Parathyroid adenoma (tissue), 2 donors: Measurements from ENCODE around the gene ARL14EPL.

Source experiments
- H2AFZ ChIP-seq: fragments of 300-600 bp; sonication (generic); one replicate; pipeline ENCODE4 v1.7.0; 2017; ENCODE audit warnings: antibody characterized with exemption, mild to moderate bottlenecking
- H3K27ac ChIP-seq: fragments of 300-600 bp; sonication (generic); one replicate; pipeline ENCODE4 v1.7.0; 2017
- H3K27me3 ChIP-seq: fragments of 300-600 bp; sonication (generic); one replicate; pipeline ENCODE4 v1.7.0; 2017; ENCODE audit warnings: low read length; ENCODE audit not compliant: control insufficient read depth, insufficient read depth
- H3K36me3 ChIP-seq: fragments of 300-600 bp; sonication (generic); one replicate; pipeline ENCODE4 v1.7.0; 2017; ENCODE audit warnings: low read length; ENCODE audit not compliant: control insufficient read depth, insufficient read depth
- H3K4me1 ChIP-seq: fragments of 300-600 bp; sonication (generic); one replicate; pipeline ENCODE4 v1.7.0; 2017; ENCODE audit warnings: control low read depth
- H3K4me2 ChIP-seq: fragments of 300-600 bp; sonication (generic); one replicate; pipeline ENCODE4 v1.7.0; 2017; ENCODE audit warnings: low read length
- H3K4me3 ChIP-seq: fragments of 300-600 bp; sonication (generic); one replicate; pipeline ENCODE4 v1.7.0; 2017; ENCODE audit warnings: low read depth, low read length
- H3K79me2 ChIP-seq: fragments of 300-600 bp; sonication (generic); one replicate; pipeline ENCODE4 v1.7.0; 2017; ENCODE audit warnings: control low read depth
- H3K9ac ChIP-seq: fragments of 300-600 bp; sonication (generic); one replicate; pipeline ENCODE4 v1.7.0; 2017; ENCODE audit warnings: mild to moderate bottlenecking
- H3K9me3 ChIP-seq: fragments of 300-600 bp; sonication (generic); one replicate; pipeline ENCODE4 v1.7.0; 2017; ENCODE audit warnings: low read length; ENCODE audit not compliant: control insufficient read depth
- CTCF ChIP-seq: fragments of 300-600 bp; sonication (generic); IDR thresholded peaks from one replicate; pipeline ENCODE4 v1.7.0; 2017; ENCODE audit warnings: antibody characterized with exemption, mild to moderate bottlenecking
- donor health status: primary hyperparathyroidism.

ARL14EPL gene

DNA sequence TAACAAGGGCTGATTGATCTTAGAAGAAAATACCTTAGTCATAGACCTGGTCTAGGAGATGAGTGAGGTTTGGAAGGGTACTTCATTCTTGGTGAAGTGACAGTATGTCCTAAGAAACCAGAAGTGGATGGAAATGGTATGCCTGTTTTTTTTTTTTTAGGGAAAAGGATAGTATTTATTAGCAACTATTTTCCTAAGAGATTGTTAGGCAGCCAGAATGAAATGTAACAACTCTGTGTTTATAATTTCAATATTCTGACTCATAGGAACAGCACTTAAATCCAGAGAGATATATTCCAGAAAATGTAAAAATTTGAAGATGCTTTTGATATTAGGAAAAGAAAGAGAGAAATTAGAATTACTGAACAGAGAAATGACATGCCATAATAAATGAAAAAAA is 21.2 kb upstream of the ARL14EPL start:
- Histone ChIP-seq H3K4me1 (no peaks in the 10 kb centered on the region), H2AFZ (no peak overlapping the region), H3K9ac (no peak overlapping the region), H3K27ac (no peak overlapping the region), H3K36me3 (no peaks in the 10 kb centered on the region), H3K79me2 (no peaks in the 10 kb centered on the region), H3K4me3 (no peak overlapping the region), H3K9me3 (no peaks in the 10 kb centered on the region), H3K4me2 (no peak overlapping the region), H3K27me3 (no peaks in the 10 kb centered on the region)
- TF ChIP-seq CTCF = no peak

DNA sequence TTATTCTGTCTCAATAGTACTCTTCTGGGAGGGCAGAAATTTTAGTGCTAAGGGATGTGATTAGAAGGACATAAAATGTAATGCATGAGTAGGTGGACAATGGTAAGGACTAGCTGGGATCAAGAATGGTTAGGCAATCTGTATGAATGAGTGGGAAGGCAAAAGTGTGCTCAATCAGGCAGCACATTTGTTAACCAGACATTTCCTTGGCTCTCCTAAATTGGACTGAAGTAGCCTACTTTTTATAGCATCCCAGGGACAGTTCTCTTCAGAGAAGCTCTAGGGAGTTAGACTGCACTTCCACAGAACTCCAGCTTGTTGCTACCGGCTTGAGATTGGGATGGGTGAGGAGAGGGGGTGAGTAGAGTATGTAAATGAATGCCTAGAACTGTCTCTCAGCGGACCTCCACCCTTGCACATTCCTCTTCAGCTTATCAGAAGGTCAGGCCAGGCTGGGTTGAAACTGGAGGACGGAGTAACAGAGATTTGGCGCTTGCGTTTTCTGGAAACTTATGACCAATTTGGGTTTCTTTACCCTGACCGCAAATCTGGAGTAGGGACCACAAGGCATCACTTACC is 19.0 kb upstream of the ARL14EPL start:
- no peak overlapping the region for H3K27ac ChIP-seq
- no peak for TF ChIP-seq CTCF
- H3K4me1 ChIP-seq = no peaks in the 10 kb centered on the region
- H3K27me3 ChIP-seq = no peaks in the 10 kb centered on the region
- H3K4me2 ChIP-seq = no peak overlapping the region
- H3K9ac ChIP-seq = no peak overlapping the region
- no peak overlapping the region for H2AFZ ChIP-seq
- H3K4me3 ChIP-seq = no peak overlapping the region
- H3K9me3 ChIP-seq = no peaks in the 10 kb centered on the region
- no peaks in the 10 kb centered on the region for H3K36me3 ChIP-seq
- H3K79me2 ChIP-seq = no peaks in the 10 kb centered on the region

- Histone ChIP-seq H3K27me3 (no peaks in the 10 kb centered on the region), H3K9me3 (no peaks in the 10 kb centered on the region), H3K27ac (no peak overlapping the region), H3K4me3 (no peak overlapping the region), H3K79me2 (no peaks in the 10 kb centered on the region), H3K9ac (no peak overlapping the region), H3K4me2 (no peak overlapping the region), H3K4me1 (no peaks in the 10 kb centered on the region), H2AFZ (no peak overlapping the region), H3K36me3 (no peaks in the 10 kb centered on the region)
- TF ChIP-seq CTCF = no peak
These were observed 18.3 kb upstream of the ARL14EPL start for GRCh38 chr5:116013936-116014335.

DNA sequence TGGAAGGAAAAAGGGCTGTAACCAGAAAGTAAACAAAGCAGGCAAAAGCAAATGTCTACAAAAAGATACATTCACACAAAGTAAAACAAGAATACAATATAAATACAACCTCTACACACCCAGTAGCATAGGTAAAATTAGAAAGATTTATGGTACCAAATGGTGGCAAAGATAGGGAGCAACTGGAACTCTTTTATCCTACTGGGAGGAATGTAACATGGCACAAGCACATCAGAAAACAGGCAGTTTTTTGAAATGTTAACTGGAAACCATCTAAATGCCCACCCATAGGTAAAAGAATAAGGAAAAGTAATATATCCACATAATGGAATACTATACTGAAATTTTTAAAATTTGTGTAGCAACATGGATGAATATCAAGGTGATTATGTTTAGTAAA is 8.7 kb upstream of the ARL14EPL start:
- no peak overlapping the region for H3K4me3 ChIP-seq
- H3K79me2 ChIP-seq = no peaks in the 10 kb centered on the region
- no peaks in the 10 kb centered on the region for H3K9me3 ChIP-seq
- H3K27me3 ChIP-seq = no peaks in the 10 kb centered on the region
- no peak overlapping the region for H2AFZ ChIP-seq
- H3K4me2 ChIP-seq = no peak overlapping the region
- H3K27ac ChIP-seq = no peak overlapping the region
- no peaks in the 10 kb centered on the region for H3K36me3 ChIP-seq
- no peaks in the 10 kb centered on the region for H3K4me1 ChIP-seq
- H3K9ac ChIP-seq = no peak overlapping the region
- no peak for TF ChIP-seq CTCF

- Histone ChIP-seq H3K27ac (no peak overlapping the region), H3K36me3 (no peaks in the 10 kb centered on the region), H3K4me1 (no peaks in the 10 kb centered on the region)
These were observed 6.4 kb upstream of the ARL14EPL start for GRCh38 chr5:116025866-116026265.

More at GRCh38 chr5:116025866-116026265, 6.4 kb upstream of the ARL14EPL start:
- H2AFZ ChIP-seq = no peak overlapping the region
- H3K27me3 ChIP-seq = no peaks in the 10 kb centered on the region
- no peak overlapping the region for H3K4me3 ChIP-seq
- no peak overlapping the region for H3K4me2 ChIP-seq
- TF ChIP-seq CTCF = no peak
- H3K9me3 ChIP-seq = no peaks in the 10 kb centered on the region
- no peak overlapping the region for H3K9ac ChIP-seq
- H3K79me2 ChIP-seq = no peaks in the 10 kb centered on the region
